ENCODE data around the gene GAL3ST2.

The GAL3ST2 gene

DNA sequence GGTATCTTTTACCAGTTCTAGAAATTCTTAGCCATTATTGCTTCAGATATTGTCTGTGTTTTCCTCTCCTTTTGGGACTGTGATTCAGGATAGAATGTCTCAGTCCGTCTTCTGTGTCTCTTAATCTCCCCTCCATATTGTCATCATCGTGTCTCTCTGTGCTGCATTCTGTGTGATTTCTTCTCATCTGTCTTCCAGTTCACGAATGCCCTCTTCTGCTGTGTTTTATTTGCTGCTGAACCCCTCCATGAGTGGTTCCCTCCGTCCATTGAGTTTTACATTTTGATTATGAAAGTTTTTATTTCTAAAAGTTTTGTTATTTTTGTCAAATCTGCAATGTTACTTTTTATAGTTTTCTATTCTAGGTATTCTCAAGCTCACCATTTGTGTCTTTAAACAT lies 30.5 kb upstream of the GAL3ST2 start:
- no peak for DNase-seq (ENCODE audit: low spot score)
- in situ Hi-C loops (cut with MboI; ENCODE audit: low sequenced_read_pairs, unreplicated experiment): no loop called here
- no peak for TF ChIP-seq CTCF (IDR thresholded peaks at IDR 0.05; ENCODE audit: borderline replicate concordance, control extremely low read depth, extremely low read depth, insufficient read depth, missing control alignments)

GRCh38 chr2:241748468-241749256 lies 28.0 kb upstream of the GAL3ST2 start:
- DNase-seq (ENCODE audit: low spot score): no peak
- TF ChIP-seq CTCF (IDR thresholded peaks at IDR 0.05; ENCODE audit: borderline replicate concordance, control extremely low read depth, extremely low read depth, insufficient read depth, missing control alignments): no peak
- in situ Hi-C loops (cut with MboI; ENCODE audit: low sequenced_read_pairs, unreplicated experiment): no loop called here

GRCh38 chr2:241750076-241750840 lies 26.4 kb upstream of the GAL3ST2 start:
- in situ Hi-C loops (cut with MboI; ENCODE audit: low sequenced_read_pairs, unreplicated experiment): no loop called here
- no peak for DNase-seq (ENCODE audit: low spot score)
- no peak for TF ChIP-seq CTCF (IDR thresholded peaks at IDR 0.05; ENCODE audit: borderline replicate concordance, control extremely low read depth, extremely low read depth, insufficient read depth, missing control alignments)

DNA sequence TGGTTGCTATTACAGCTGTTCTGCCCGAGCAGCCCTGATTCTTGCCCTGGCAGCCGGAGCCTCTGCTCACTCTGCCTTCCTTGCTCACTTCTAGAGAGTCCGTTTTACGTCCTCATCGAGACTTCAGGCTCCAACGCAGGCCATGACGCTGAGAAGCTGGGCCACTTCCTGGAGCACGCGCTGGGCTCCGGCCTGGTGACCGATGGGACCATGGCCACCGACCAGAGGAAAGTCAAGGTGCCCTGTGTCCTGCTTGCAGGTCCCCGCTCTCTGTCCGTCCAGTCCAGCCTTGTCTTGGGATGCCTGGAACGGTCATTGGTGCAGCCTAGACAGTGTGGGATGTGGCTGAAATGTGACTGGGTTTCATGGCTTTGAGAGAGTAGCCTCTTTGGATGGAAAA lies 25.5 kb upstream of the GAL3ST2 start:
- TF ChIP-seq CTCF (IDR thresholded peaks at IDR 0.05; ENCODE audit: borderline replicate concordance, control extremely low read depth, extremely low read depth, insufficient read depth, missing control alignments): no peak
- DNase-seq (ENCODE audit: low spot score): no peak
- in situ Hi-C loops (cut with MboI; ENCODE audit: low sequenced_read_pairs, unreplicated experiment): no loop called here

GRCh38 chr2:241751776-241752175 lies 24.8 kb upstream of the GAL3ST2 start:
- TF ChIP-seq CTCF (IDR thresholded peaks at IDR 0.05; ENCODE audit: borderline replicate concordance, control extremely low read depth, extremely low read depth, insufficient read depth, missing control alignments): no peak
- in situ Hi-C loops (cut with MboI; ENCODE audit: low sequenced_read_pairs, unreplicated experiment): no loop called here
- no peak for DNase-seq (ENCODE audit: low spot score)

DNA sequence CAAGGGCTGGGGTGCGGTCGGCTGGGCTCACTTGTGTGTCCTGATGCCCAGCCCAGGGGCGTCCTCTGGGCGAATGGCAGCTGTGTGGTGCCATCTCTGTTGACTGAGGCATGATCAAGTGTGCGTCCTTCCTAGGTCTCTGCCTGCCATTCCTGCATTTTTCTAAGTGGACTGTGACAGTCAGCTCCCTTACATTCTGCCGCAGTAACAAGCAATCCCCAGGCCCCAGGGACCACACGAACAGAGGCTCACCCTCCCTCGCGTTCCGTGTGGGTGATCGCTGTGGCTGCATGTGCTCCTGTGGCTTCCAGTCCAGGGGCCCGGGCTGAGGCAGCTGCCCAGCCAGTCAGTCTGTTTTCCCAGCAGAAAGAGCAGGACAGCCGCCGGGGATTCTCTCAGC lies 24.4 kb upstream of the GAL3ST2 start:
- no peak for DNase-seq (ENCODE audit: low spot score)
- in situ Hi-C loops (cut with MboI; ENCODE audit: low sequenced_read_pairs, unreplicated experiment): no loop called here
- TF ChIP-seq CTCF (IDR thresholded peaks at IDR 0.05; ENCODE audit: borderline replicate concordance, control extremely low read depth, extremely low read depth, insufficient read depth, missing control alignments): no peak
